Fibroblast of lung (primary cell): ENCODE results near the gene DPP10. TPM values are rescaled to one million over a fixed set of nuclear protein-coding genes. Genes with fewer than 3 reads are reported as not detected.

Experiments
- DNase-seq, 2 donors: peaks; one replicate each; pipeline versions ENCODE4 v3.0.0 to v3.0.0-alpha.2; 2010; ENCODE audit warnings: low read depth in 2 of 2
- H2AFZ ChIP-seq: 2 replicates; pipeline ENCODE4 v1.5.1; 2012; ENCODE audit warnings: low read length, control low read depth, inconsistent platforms
- H3K27ac ChIP-seq: 2 replicates; pipeline ENCODE4 v1.5.1; 2011; ENCODE audit warnings: low read length, control low read depth; ENCODE audit not compliant: insufficient read depth
- H3K27me3 ChIP-seq: 2 replicates; pipeline ENCODE4 v1.5.1; 2011; ENCODE audit warnings: mild to moderate bottlenecking, low read length; ENCODE audit not compliant: control insufficient read depth, insufficient read depth
- H3K36me3 ChIP-seq: 2 replicates; pipeline ENCODE4 v1.5.1; 2011; ENCODE audit warnings: low read length; ENCODE audit not compliant: control insufficient read depth, insufficient read depth
- H3K4me1 ChIP-seq: 2 replicates; pipeline ENCODE4 v1.5.1; 2011; ENCODE audit warnings: low read length; ENCODE audit not compliant: control insufficient read depth, insufficient read depth; ENCODE audit errors: extremely low read depth
- H3K4me2 ChIP-seq: 2 replicates; pipeline ENCODE4 v1.5.1; 2011; ENCODE audit warnings: low read length, control low read depth; ENCODE audit not compliant: insufficient read depth; ENCODE audit errors: extremely low read depth
- H3K4me3 ChIP-seq, 4 experiments: fragments of 200-600 bp in 1 of 4; sonication (generic) in 1 of 4; replicated peaks in 1 of 4; 2 replicates each; pipeline ENCODE4 v1.5.1; 2011 to 2016; ENCODE audit warnings: low read length in 4 of 4, low read depth in 3 of 4, mild to moderate bottlenecking in 3 of 4, control low read depth in 2 of 4, inconsistent platforms in 1 of 4, mixed read lengths in 1 of 4; ENCODE audit not compliant: insufficient read depth in 1 of 4; ENCODE audit errors: control extremely low read depth in 1 of 4
- H3K79me2 ChIP-seq: 2 replicates; pipeline ENCODE4 v1.5.1; 2012; ENCODE audit warnings: mild to moderate bottlenecking, low read length, inconsistent platforms; ENCODE audit not compliant: control insufficient read depth, insufficient read depth
- H3K9ac ChIP-seq: 2 replicates; pipeline ENCODE4 v1.5.1; 2011; ENCODE audit warnings: mild to moderate bottlenecking, low read length, control low read depth; ENCODE audit not compliant: insufficient read depth
- H3K9me3 ChIP-seq: 2 replicates; pipeline ENCODE4 v1.5.1; 2012; ENCODE audit warnings: low read depth, low read length; ENCODE audit not compliant: control insufficient read depth, insufficient read depth
- H4K20me1 ChIP-seq: 2 replicates; pipeline ENCODE4 v1.5.1; 2011; ENCODE audit warnings: low read length; ENCODE audit not compliant: control insufficient read depth, insufficient read depth; ENCODE audit errors: extremely low read depth
- CTCF ChIP-seq, 2 donors: IDR thresholded peaks in 1 of 2; conservative IDR thresholded peaks in 1 of 2; 1 replicate in 1 of 2; 2 replicates in 1 of 2; pipeline ENCODE4 v1.5.1; 2011 to 2012; ENCODE audit warnings: low read length in 2 of 2, control low read depth in 1 of 2, inconsistent platforms in 1 of 2, low read depth in 1 of 2, mild to moderate bottlenecking in 1 of 2
- EZH2 ChIP-seq: IDR thresholded peaks from 2 replicates; pipeline ENCODE4 v1.5.1; 2012; ENCODE audit warnings: low read length, control low read depth, mild to moderate bottlenecking; ENCODE audit errors: missing control alignments
- polyA plus RNA-seq, 2 donors: library from polyadenylated mRNA; depleted of rRNA in 1 of 2; stranded (reverse) in 1 of 2; unstranded in 1 of 2; fragments of >200 nt; gene quantifications; 2 replicates each; pipeline ENCODE4 v1.2.1, GENCODE V29; 2011 to 2012; ENCODE audit warnings: missing spikeins in 1 of 2
- total RNA-seq: library from RNA; depleted of rRNA; stranded (reverse); fragments of >200 nt; gene quantifications from 2 replicates; pipeline ENCODE4 v1.2.1, GENCODE V29; 2014

Gene DPP10
- total and polyA plus RNA-seq, 2 donors (not counting 1 experiment from before 2014, with no cell fraction given): not detected

GRCh38 chr2:114683251-114683650, 240.8 kb downstream of the DPP10 start:
- no peaks in the 10 kb centered on the region for H3K4me1 ChIP-seq
- no peak overlapping the region for H3K9ac ChIP-seq
- no peaks in the 10 kb centered on the region for H3K27me3 ChIP-seq
- no peaks in the 10 kb centered on the region for H3K79me2 ChIP-seq
- H3K36me3 ChIP-seq: no peaks in the 10 kb centered on the region
- H4K20me1 ChIP-seq: no peaks in the 10 kb centered on the region
- H2AFZ ChIP-seq: no peak overlapping the region
- no peak for TF ChIP-seq CTCF (conservative IDR thresholded peaks at IDR 0.05 in 1 of 2, IDR thresholded peaks at IDR 0.05 in 1 of 2; ENCODE audit: low read depth in 1 of 2, low read length in 2 of 2)
- TF ChIP-seq EZH2: no peak
- DNase-seq: no peak
- no peak overlapping the region for H3K4me3 ChIP-seq
- H3K27ac ChIP-seq: no peak overlapping the region
- H3K9me3 ChIP-seq: no peaks in the 10 kb centered on the region
- H3K4me2 ChIP-seq: no peak overlapping the region

DNA sequence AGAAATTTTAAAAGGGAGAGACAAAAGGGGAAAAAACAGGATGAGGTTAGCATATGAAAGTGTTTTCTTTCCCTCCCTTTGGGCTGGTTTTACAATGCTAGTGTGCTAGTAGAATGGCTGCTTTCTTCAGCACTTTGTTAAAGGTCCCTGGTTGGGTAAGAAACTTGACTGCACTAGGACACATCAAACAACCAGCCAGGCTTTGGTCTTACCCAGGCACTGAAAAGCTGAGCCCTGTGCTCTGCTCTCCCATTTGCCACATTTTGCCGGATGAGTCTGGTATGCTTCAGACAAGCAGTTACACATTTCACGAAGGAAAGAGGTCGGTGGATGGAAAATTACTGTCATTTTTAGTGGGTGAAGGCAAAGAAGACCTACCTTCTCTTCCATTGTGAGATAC, 242.0 kb downstream of the DPP10 start:
- no peak overlapping the region for H2AFZ ChIP-seq
- TF ChIP-seq CTCF (conservative IDR thresholded peaks at IDR 0.05 in 1 of 2, IDR thresholded peaks at IDR 0.05 in 1 of 2; ENCODE audit: low read depth in 1 of 2, low read length in 2 of 2) (no peak), EZH2 (no peak)
- no peak overlapping the region for H3K4me3 ChIP-seq
- no peak for DNase-seq
- H3K27ac ChIP-seq: no peak overlapping the region
- no peaks in the 10 kb centered on the region for H3K4me1 ChIP-seq
- no peaks in the 10 kb centered on the region for H4K20me1 ChIP-seq
- H3K79me2 ChIP-seq: no peaks in the 10 kb centered on the region
- H3K36me3 ChIP-seq: no peaks in the 10 kb centered on the region
- no peak overlapping the region for H3K4me2 ChIP-seq
- H3K9ac ChIP-seq: no peak overlapping the region
- no peaks in the 10 kb centered on the region for H3K27me3 ChIP-seq
- no peaks in the 10 kb centered on the region for H3K9me3 ChIP-seq

DNA sequence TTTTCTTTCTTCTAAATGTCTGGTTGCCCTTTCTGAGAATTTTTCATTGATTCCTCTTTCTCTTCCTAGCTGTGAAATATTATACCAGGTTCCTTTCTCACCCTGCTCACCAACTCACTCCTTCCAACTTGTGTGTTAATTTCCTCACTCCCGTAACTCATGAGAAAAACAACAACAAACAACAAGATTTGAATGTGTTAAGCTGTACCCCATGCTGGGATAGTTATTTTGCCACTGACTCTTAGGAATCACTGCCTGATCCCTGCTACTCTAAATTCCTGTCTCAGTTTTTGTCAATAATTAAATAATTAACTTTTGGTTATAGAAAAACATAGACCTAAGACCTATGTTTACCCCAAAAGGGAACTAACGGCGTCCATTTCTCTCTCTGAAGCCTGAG, 242.7 kb downstream of the DPP10 start:
- H3K9ac ChIP-seq: no peak overlapping the region
- H3K4me3 ChIP-seq: no peak overlapping the region
- no peaks in the 10 kb centered on the region for H3K79me2 ChIP-seq
- H3K27ac ChIP-seq: no peak overlapping the region
- H3K4me1 ChIP-seq: no peaks in the 10 kb centered on the region
- H3K9me3 ChIP-seq: no peaks in the 10 kb centered on the region
- H3K27me3 ChIP-seq: no peaks in the 10 kb centered on the region
- H4K20me1 ChIP-seq: no peaks in the 10 kb centered on the region
- no peak overlapping the region for H2AFZ ChIP-seq
- H3K4me2 ChIP-seq: no peak overlapping the region
- TF ChIP-seq EZH2 (no peak), CTCF (conservative IDR thresholded peaks at IDR 0.05 in 1 of 2, IDR thresholded peaks at IDR 0.05 in 1 of 2; ENCODE audit: low read depth in 1 of 2, low read length in 2 of 2) (no peak)
- no peak for DNase-seq
- H3K36me3 ChIP-seq: no peaks in the 10 kb centered on the region
